Hepatocyte (in vitro differentiated cells): ENCODE data around the gene NKIRAS1.

Source experiments
- CTCF ChIP-seq: fragments of 200-600 bp; sonication (generic); IDR thresholded peaks from 2 replicates; pipeline ENCODE4 v1.5.1; 2016; ENCODE audit warnings: antibody characterized with exemption, mild to moderate bottlenecking; ENCODE audit not compliant: poor library complexity
- EZH2 ChIP-seq: fragments of 200-600 bp; sonication (generic); IDR thresholded peaks from 2 replicates; pipeline ENCODE4 v1.6.1; 2016; ENCODE audit warnings: antibody characterized with exemption, mild to moderate bottlenecking, borderline replicate concordance
- EZH2phosphoT487 ChIP-seq: fragments of 200-600 bp; sonication (generic); IDR thresholded peaks from one replicate; pipeline ENCODE4 v1.6.1; 2018; ENCODE audit warnings: antibody characterized with exemption, mild to moderate bottlenecking, low read depth, moderate library complexity; ENCODE audit not compliant: unreplicated experiment, severe bottlenecking

GRCh38 chr3:23886311-23886710 is 30.5 kb downstream of the NKIRAS1 start:
- TF ChIP-seq CTCF (no peak), EZH2 (no peak), EZH2phosphoT487 (no peak)
